GM18520 (cell line): ENCODE measurements around the gene TCAIM.
"Not testable (repeated sequence)": the region's sequence is repeated elsewhere in the genome, so short reads cannot be mapped to it uniquely, and the experiment has no call there.

ENCODE experiments used
- ATAC-seq: cut with Tn5 transposase; IDR thresholded peaks from one replicate; pipeline ENCODE4 v1.9.1; 2021; ENCODE audit not compliant: unreplicated experiment

TCAIM gene

DNA sequence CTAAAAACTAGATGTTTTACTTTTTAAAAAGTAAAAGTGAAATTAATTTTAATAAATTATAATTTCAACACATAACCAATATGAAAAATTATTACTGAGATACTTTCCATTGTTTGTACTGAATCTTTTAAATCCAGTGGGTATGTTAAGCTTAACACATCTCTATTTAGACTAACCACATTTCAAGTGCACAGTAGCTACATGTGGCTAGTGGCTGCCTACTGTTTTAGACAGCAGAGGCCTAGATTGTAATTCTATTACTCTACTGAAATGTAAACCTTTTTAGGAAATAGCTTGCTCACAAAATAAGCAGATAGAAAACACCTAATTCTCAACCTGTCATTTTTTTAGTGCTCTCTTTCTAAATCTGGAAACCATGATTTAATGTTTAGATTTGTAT is 4.9 kb downstream of the TCAIM start:
- ATAC-seq, result no peak

- ATAC-seq, result not testable (repeated sequence)
These were observed 8.0 kb downstream of the TCAIM start for GRCh38 chr3:44346590-44346989.

DNA sequence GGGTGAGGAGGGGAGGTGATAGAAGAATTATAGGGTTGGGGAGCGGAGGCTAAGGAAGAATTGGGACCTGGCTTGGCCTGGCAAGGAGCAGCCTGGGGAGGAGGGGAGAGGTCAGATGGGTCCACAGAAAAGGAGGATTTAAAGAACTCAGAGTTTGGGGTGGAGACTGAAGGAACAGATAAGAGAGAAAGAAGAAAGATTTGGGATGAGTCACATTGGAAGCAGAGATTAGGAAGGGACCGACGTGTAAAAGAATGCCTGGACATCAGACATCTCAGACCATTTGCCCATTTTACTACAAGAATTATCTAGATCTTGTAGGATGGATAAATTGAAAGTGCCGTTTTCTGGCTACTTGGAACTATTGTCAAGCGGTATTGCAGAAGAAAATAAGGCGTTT is 10.4 kb downstream of the TCAIM start:
- no peak for ATAC-seq

DNA sequence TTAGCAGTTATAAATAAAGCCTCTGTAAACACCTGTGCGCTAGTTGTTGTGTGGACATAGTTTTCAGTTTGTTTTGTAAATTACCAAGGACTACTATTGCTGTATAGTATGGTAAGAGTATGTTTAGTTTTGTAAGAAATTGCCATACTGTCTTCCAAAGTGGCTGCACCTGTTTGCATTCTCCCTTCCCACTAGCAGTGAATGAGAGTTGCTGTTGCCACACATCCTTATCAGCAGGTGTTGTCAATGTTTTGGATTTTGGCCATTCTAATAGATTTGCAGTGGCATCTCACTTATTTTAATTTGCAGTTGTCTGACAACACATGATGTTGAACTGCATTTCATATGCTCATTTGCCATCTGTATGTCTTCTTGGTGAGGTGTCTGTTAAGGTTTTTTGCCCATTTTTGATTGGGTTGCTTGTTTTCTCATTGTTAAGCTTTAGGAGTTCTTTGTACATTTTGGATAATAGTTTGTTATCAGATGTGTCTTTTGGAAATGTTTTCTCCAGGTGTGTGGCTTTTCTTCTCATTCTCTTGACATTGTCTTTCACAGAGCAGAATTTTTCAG is 14.9 kb downstream of the TCAIM start:
- ATAC-seq, result no peak

DNA sequence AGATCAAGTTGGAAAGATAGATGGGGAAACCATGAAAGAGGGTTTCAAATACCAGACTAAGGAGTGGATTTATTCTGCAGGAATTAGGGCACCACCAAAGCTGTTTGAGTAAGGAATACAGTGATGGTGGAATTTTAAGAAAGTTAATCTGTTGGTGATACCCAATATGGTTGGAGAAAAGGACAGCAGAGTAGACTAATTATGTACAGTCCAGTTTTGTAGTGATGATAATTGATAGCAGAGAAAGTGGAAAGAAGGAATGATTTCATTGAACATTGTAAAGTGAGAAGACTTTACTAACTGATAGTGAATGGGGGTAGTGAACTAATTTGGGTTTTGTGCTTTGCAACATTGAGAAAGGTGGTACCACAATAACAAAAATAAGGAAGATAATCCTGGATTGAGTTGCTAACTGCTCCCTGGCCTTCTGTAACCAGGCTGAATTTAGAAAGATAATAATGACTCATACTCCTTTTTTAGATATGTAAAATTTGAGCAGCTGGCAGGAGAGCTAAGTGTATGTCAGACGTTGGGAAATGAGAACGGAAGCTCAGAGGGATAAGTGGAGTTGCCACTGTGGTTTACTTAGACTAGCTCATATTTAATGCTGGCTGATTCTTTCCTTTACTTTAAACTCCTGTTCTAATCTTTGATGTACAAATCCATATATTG is 16.9 kb downstream of the TCAIM start:
- ATAC-seq, result no peak

DNA sequence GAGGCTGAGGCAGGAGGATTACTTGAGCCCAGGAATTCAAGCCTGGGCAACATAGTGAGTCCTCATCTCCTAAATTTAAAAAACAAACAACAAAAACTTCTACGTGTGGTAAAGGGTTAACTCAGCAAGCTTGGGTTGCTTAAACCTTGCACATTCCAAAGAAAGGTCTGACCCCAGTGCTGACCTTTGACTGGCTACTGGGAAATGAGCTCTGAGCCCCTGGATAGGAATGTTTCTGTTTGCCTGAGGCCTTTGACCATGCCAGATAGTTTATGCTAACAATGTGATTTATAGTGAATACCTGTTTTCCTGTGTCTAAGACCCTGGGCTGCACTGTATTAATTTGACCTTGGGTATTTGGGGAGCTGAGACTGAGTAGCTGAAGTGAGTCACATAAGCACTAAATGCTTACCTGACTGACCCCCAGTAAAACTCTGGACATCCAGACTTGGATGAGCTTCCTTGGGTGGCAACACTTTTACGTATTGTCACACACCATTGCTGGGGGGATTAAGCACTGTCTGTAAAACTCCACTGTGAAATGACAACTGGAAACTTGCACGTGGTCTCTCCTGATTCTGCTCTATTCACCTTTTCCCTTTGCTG is 20.7 kb downstream of the TCAIM start:
- no peak for ATAC-seq

DNA sequence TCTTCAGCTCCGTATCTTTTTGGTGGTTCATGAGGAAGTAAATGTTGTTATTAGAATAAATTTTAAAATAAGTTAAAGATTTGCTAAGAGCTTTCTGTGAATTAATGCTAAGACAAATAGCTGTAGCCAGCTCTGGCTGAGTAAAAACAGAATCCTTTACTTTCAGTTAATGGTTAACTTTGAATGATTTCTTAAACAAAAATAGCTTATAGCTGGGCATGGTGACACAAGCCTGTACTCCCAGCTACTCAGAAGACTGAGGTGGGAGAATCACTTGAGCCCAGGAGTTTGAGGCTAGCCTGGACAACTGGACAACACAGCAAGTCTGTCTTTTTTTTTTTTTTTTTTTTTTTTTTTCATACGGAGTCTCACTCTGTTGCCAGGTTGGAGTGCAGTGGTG is 25.0 kb downstream of the TCAIM start:
- ATAC-seq, result no peak

GRCh38 chr3:44365952-44366351 is 27.4 kb downstream of the TCAIM start:
- ATAC-seq, result no peak

- ATAC-seq, result no peak
These were observed 36.9 kb downstream of the TCAIM start for GRCh38 chr3:44375450-44375849.

DNA sequence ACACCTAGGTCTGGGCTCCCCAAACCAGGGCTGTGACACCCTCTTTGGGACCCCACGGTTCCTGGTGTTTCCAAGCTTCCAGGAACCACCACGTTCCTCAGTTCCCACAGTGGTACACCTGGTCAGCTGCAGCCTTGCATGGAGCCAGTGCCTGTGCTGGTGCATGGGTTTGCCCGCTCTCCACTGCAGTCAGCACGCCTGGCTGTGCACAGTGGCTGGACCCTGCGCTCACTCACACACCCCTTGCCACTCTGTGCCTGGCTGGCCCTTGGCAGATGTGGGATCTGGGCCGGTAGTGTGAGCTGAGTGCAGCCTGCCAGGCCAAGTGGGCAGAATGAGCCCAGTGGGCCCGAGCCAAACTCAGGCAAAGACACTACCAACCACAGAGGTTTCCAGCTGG is 48.8 kb downstream of the TCAIM start:
- ATAC-seq, result no peak

DNA sequence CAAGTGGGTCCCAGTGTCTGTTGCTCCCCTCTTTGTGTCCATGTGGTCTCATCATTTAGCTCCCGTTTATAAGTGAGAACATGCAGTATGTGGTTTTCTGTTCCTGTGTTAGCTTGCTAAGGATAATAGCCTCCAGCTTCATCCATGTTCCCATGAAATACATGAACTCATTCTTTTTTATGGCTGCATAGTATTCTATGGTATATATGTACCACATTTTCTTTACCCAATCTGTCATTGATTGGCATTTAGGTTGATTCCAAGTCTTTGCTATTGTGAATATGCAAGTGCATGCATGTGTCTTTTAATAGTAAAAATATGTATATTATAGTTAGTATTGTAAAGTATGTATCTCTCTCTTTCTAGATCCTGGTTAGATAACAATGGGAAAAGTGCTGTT is 53.9 kb downstream of the TCAIM start:
- ATAC-seq, result no peak

DNA sequence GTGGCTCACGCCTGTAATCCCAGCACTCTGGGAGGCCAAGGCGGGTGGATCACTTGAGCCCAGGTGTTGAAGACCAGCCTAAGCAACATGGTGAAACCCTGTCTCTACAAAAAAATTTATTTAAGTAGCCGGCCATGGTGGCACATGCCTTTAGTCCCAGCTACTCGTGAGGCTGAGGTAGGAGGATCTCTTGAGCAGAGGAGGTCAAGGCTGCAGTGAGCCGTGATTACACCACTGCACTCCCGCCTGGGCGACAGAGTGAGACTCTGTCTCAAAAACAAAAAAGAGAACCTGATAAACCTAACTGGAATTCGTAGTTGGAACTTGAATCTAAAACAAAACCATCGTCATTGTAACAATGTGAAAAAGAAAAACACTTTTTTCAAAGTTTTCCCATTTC is 57.1 kb downstream of the TCAIM start:
- ATAC-seq, result no peak

DNA sequence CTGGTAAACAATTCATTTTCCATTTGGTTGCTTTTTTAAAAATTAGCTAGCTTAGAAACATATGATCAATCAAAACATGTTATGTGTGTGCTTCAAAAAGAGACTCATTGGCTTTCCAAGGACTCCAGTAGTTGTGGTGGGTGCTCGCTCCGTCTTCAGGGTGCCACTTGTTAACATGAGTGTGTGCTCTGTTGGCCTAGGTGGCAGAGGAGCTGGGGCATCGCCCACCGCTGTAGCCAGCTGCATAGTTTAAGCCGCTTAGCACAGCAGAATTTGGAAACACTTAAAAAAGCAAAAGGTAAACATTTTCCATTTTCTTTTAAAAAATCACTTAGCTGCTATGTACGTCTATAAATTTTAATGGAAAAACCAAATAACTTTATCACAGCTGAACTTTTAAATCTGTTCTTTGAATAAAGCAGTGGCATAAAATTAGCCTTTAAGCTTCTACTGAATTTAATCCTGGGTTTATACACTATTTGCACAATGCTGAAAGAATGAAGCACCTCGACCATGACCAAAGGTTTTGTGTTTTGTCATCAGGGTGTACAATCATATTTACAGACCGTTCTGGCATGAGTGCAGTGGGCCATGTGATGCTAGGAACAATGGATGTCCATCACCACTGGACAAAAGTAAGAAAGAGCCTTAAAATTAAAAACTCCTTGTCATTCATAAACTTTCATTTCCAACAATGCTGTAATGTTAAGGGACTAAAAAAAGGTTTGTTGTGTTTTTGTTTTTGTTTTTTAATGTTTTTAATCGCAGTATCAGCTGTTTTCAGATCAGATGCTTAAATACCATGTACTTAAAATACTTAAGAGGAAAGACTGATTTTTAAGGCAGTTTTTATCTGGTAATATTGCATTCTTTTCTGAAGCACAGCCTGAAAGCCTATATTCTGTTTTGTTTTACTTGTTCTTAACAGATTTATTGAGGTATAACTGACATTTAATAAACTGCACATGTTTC is 57.9 kb downstream of the TCAIM start:
- no peak for ATAC-seq

DNA sequence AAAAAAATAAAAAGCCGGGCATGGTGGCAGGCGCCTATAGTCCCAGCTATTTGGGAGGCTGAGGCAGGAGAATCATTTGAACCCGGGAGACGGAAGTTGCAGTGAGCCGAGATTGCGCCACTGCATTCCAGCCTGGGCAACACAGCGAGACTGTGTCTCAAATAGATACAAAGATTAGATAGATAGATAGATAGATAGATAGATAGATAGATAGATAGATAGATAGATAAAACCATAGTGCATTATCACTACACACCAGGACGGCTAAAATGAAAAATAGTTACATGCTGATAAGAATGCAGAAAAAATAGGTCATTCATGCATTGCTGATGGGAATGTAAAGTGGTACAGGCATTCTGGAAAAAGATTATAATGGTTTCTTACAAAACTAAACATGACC is 59.7 kb downstream of the TCAIM start:
- ATAC-seq, result not testable (repeated sequence)

DNA sequence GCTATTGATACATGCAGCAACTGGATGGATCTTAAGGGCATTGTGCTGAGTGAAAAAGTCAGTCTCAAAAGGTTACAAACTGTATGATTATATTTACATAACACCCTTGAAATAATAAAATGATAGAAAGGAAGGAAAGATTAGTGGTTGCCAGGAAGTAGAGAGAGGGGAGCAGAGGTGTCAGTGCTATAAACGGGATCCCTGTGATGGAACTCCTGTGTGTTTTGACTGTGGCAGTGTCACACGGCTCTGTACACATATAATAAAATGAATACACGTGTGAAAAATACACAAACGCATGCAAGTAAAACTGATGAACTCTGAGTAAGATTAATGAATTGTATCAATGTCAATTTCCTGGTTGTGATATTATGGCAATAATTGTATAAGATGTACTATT is 60.3 kb downstream of the TCAIM start:
- ATAC-seq, result no peak

DNA sequence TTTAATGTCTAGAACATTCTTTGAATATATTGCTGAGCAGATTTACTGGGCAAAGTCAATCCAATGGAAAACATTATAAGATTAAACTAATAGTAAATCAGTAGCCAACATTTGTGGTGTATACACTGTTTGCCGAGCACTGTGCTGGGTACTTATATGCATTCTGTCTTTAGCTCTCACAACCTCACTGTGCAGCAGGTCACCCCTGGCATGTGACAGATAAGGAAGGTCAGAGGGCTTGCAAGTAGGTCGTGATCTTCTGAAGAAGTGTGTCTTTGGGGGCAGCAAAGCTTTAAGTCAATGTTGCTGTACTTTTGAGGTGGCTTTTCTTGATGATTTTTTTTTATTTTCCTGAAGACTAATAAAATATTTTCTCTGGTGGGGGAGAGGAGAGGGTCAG is 62.2 kb downstream of the TCAIM start:
- no peak for ATAC-seq

DNA sequence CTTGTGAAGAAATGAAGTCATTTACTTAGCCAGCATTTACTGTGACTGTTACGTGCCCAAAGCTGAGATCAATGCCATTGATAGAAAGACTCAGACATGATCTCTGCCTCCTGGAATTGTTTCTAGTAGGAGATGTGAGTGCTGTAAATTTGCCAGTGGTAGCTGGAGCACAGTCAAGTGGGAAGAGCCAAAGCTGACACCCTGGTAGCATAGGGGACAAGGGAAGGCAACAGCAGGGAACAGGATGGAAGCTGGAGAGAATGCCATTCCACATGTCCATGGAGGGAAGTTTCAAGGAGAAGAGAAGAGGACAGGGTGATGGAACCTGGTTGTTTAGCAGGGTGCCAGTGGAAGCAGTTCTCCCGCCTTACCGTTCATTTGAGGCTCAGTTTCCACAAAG is 64.0 kb downstream of the TCAIM start:
- ATAC-seq, result no peak

- no peak for ATAC-seq
These were observed 71.3 kb downstream of the TCAIM start for GRCh38 chr3:44409640-44410410.

- no peak for ATAC-seq
These were observed 72.6 kb downstream of the TCAIM start for GRCh38 chr3:44411031-44411645.

GRCh38 chr3:44412365-44412764 is 73.8 kb downstream of the TCAIM start:
- ATAC-seq, result no peak
